H1 (cell line): ENCODE data around the gene NFIA. TPM values are rescaled to one million over a fixed set of nuclear protein-coding genes. Genes with fewer than 3 reads are reported as not detected.

Experiments used
- CTCF ChIA-PET: fragments of 300-600 bp; sonication (Branson Sonifier 250); formaldehyde crosslinking; loops from one replicate; lab custom pipeline; 2021; ENCODE audit not compliant: partially characterized antibody; lab: Charles Lee
- POLR2A ChIA-PET: fragments of 300-600 bp; sonication (Branson Sonifier 250); formaldehyde crosslinking; loops from one replicate; lab custom pipeline; 2021; ENCODE audit warnings: inconsistent platforms; ENCODE audit not compliant: partially characterized antibody; lab: Charles Lee
- DNase-seq, 2 experiments: peaks; one replicate each; pipeline versions ENCODE4 v3.0.0 to v3.0.0-alpha.2; 2010 to 2022; ENCODE audit warnings: low spot score in 2 of 2, low read depth in 1 of 2, mixed read lengths in 1 of 2
- FAIRE-seq: peaks from 2 replicates; lab custom pipeline; 2011; peaks lifted over from hg19 to GRCh38; lab: Jason Lieb, UNC
- H2AFZ ChIP-seq: 2 replicates; pipeline ENCODE4 v1.8.1; 2012; ENCODE audit warnings: low read length, inconsistent platforms
- H2AK5ac ChIP-seq: 2 replicates; pipeline ENCODE4 v1.6.1; 2013; ENCODE audit warnings: low read depth, low read length
- H2BK120ac ChIP-seq: replicated peaks from 2 replicates; pipeline ENCODE3; 2013; ENCODE audit warnings: low read depth, low read length, inconsistent platforms
- H2BK12ac ChIP-seq: 2 replicates; pipeline ENCODE4 v1.6.1; 2013; ENCODE audit warnings: low read depth, low read length
- H2BK15ac ChIP-seq: 2 replicates; pipeline ENCODE4 v1.6.1; 2013; ENCODE audit warnings: low read length
- H2BK20ac ChIP-seq: 2 replicates; pipeline ENCODE4 v1.6.1; 2013; ENCODE audit warnings: low read length
- H2BK5ac ChIP-seq: 2 replicates; pipeline ENCODE4 v1.6.1; 2013; ENCODE audit warnings: low read depth, low read length
- H3K14ac ChIP-seq: 2 replicates; pipeline ENCODE4 v1.6.1; 2013; ENCODE audit warnings: inconsistent platforms; ENCODE audit not compliant: insufficient read length
- H3K18ac ChIP-seq: 2 replicates; pipeline ENCODE4 v1.6.1; 2013; ENCODE audit warnings: low read length; ENCODE audit errors: extremely low read depth
- H3K23ac ChIP-seq: 2 replicates; pipeline ENCODE4 v1.6.1; 2013; ENCODE audit warnings: inconsistent platforms; ENCODE audit not compliant: insufficient read length
- H3K23me2 ChIP-seq: 2 replicates; pipeline ENCODE4 v1.6.1; 2013; ENCODE audit warnings: low read depth, low read length
- H3K27ac ChIP-seq: 2 replicates; pipeline ENCODE4 v1.6.1; 2011; ENCODE audit warnings: low read depth, low read length, inconsistent platforms
- H3K27me3 ChIP-seq, 4 experiments: replicated peaks in 1 of 4; 1 replicate in 1 of 4; 2 replicates in 3 of 4; pipeline versions ENCODE4 v1.6.1 to v1.8.1; 2011 to 2013; ENCODE audit warnings: low read length in 3 of 4, mild to moderate bottlenecking in 3 of 4, inconsistent platforms in 2 of 4, mixed read lengths in 2 of 4, moderate library complexity in 1 of 4; ENCODE audit not compliant: control insufficient read depth in 3 of 4, insufficient read depth in 3 of 4; ENCODE audit errors: extremely low read depth in 1 of 4
- H3K36me3 ChIP-seq, 4 experiments: 2 replicates each; pipeline versions ENCODE4 v1.6.1 to v1.8.1; 2011 to 2013; ENCODE audit warnings: mild to moderate bottlenecking in 4 of 4, low read length in 3 of 4, moderate library complexity in 2 of 4, control low read depth in 1 of 4, inconsistent platforms in 1 of 4; ENCODE audit not compliant: insufficient read depth in 4 of 4, control insufficient read depth in 2 of 4
- H3K4ac ChIP-seq: replicated peaks from 2 replicates; pipeline ENCODE3; 2013; ENCODE audit warnings: low read length, low read depth, mixed read lengths, inconsistent platforms; ENCODE audit not compliant: insufficient read length
- H3K4me1 ChIP-seq, 4 experiments: replicated peaks in 1 of 4; 1 replicate in 1 of 4; 2 replicates in 3 of 4; pipeline versions ENCODE4 v1.6.1 to v1.8.1; 2011 to 2013; ENCODE audit warnings: low read length in 3 of 4, inconsistent platforms in 2 of 4, mixed read lengths in 1 of 4; ENCODE audit not compliant: insufficient read depth in 4 of 4, control insufficient read depth in 3 of 4
- H3K4me2 ChIP-seq, 2 experiments: 2 replicates each; pipeline versions ENCODE4 v1.6.1 to v1.8.1; 2011 to 2013; ENCODE audit warnings: low read depth in 2 of 2, low read length in 2 of 2, control low read depth in 1 of 2, inconsistent platforms in 1 of 2, mild to moderate bottlenecking in 1 of 2; ENCODE audit not compliant: insufficient read depth in 1 of 2
- H3K4me3 ChIP-seq, 4 experiments: fragments of 200-600, 300-600 bp in 1 of 4; sonication (generic), shearing (Covaris generic), sonication (Bioruptor Twin) in 1 of 4; 2 replicates each; pipeline versions ENCODE4 v1.5.1 to v1.8.1; 2011 to 2016; ENCODE audit warnings: low read length in 4 of 4, low read depth in 3 of 4, control low read depth in 2 of 4, inconsistent platforms in 2 of 4, mild to moderate bottlenecking in 2 of 4, mixed read lengths in 1 of 4, moderate library complexity in 1 of 4; ENCODE audit not compliant: insufficient read depth in 2 of 4; ENCODE audit errors: extremely low read depth in 1 of 4
- H3K56ac ChIP-seq: replicated peaks from 2 replicates; pipeline ENCODE3; 2013; ENCODE audit warnings: low read depth, mild to moderate bottlenecking, mixed read lengths, low read length, inconsistent platforms; ENCODE audit not compliant: insufficient read length
- H3K79me1 ChIP-seq: 2 replicates; pipeline ENCODE4 v1.6.1; 2013; ENCODE audit warnings: low read depth, low read length, control low read depth
- H3K79me2 ChIP-seq, 2 experiments: 2 replicates each; pipeline versions ENCODE4 v1.6.1 to v1.8.1; 2012 to 2013; ENCODE audit warnings: low read length in 2 of 2, mild to moderate bottlenecking in 2 of 2, inconsistent platforms in 1 of 2; ENCODE audit not compliant: insufficient read depth in 2 of 2, control insufficient read depth in 1 of 2
- H3K9ac ChIP-seq, 4 experiments: replicated peaks in 1 of 4; 1 replicate in 1 of 4; 2 replicates in 3 of 4; pipeline versions ENCODE4 v1.6.1 to v1.8.1; 2011 to 2013; ENCODE audit warnings: low read depth in 3 of 4, low read length in 3 of 4, control low read depth in 2 of 4, mild to moderate bottlenecking in 2 of 4, moderate library complexity in 2 of 4, inconsistent platforms in 1 of 4; ENCODE audit errors: extremely low read depth in 1 of 4
- H3K9me3 ChIP-seq, 2 experiments: 2 replicates each; pipeline versions ENCODE4 v1.6.1 to v1.8.1; 2012 to 2013; ENCODE audit warnings: mild to moderate bottlenecking in 2 of 2, moderate library complexity in 2 of 2, control low read depth in 1 of 2, inconsistent platforms in 1 of 2, low read depth in 1 of 2, low read length in 1 of 2, mixed read lengths in 1 of 2; ENCODE audit not compliant: insufficient read depth in 2 of 2
- H4K20me1 ChIP-seq, 2 experiments: replicated peaks in 1 of 2; 2 replicates each; pipeline versions ENCODE3 to v1.8.1; 2011 to 2013; ENCODE audit warnings: inconsistent platforms in 2 of 2, low read length in 2 of 2, mild to moderate bottlenecking in 1 of 2; ENCODE audit not compliant: insufficient read depth in 2 of 2, control insufficient read depth in 1 of 2
- H4K5ac ChIP-seq: 2 replicates; pipeline ENCODE4 v1.6.1; 2013; ENCODE audit warnings: low read length, low read depth, mixed read lengths, inconsistent platforms; ENCODE audit not compliant: insufficient read length
- H4K8ac ChIP-seq: 2 replicates; pipeline ENCODE4 v1.8.0; 2013; ENCODE audit warnings: mild to moderate bottlenecking, moderate library complexity, low read length, inconsistent platforms; ENCODE audit not compliant: insufficient read depth; ENCODE audit errors: extremely low read depth
- H4K91ac ChIP-seq: replicated peaks from 2 replicates; pipeline ENCODE3; 2013; ENCODE audit warnings: low read length, mixed read lengths, inconsistent platforms; ENCODE audit not compliant: insufficient read length
- ASH2L ChIP-seq: fragments of 200-600, 300-600 bp; sonication (generic); IDR thresholded peaks from one replicate; pipeline ENCODE4 v1.7.1; 2017; ENCODE audit warnings: low read length
- CBX5 ChIP-seq: fragments of 300-800, 300-1000 bp; sonication (generic); IDR thresholded peaks from 2 replicates; pipeline ENCODE4 v1.7.1; 2016; ENCODE audit warnings: antibody characterized with exemption, low read length, low read depth
- CTBP2 ChIP-seq: IDR thresholded peaks from 2 replicates; pipeline ENCODE4 v1.7.0; 2011; ENCODE audit warnings: borderline replicate concordance, mild to moderate bottlenecking, moderate library complexity, mixed read lengths, low read length; ENCODE audit not compliant: insufficient read depth, insufficient read length
- E2F6 ChIP-seq: IDR thresholded peaks from 2 replicates; pipeline ENCODE4 v1.6.1; 2012; ENCODE audit warnings: inconsistent platforms
- EP300 ChIP-seq, 2 experiments: IDR thresholded peaks; 1 replicate in 1 of 2; 2 replicates in 1 of 2; pipeline ENCODE4 v1.6.1; 2011 to 2012; ENCODE audit warnings: low read depth in 2 of 2, low read length in 2 of 2, mild to moderate bottlenecking in 2 of 2, borderline replicate concordance in 1 of 2, inconsistent platforms in 1 of 2, moderate library complexity in 1 of 2
- NANOG ChIP-seq: IDR thresholded peaks from 2 replicates; pipeline ENCODE4 v1.6.1; 2011; ENCODE audit warnings: low read length, low read depth, mild to moderate bottlenecking, inconsistent platforms; ENCODE audit not compliant: insufficient read depth, poor library complexity, severe bottlenecking
- WGBS, 2 experiments: shearing (Covaris generic) in 1 of 2; methylation state at CpG; one replicate each; pipeline versions ENCODE4 v1.1.6 to v1.1.7; 2013 to 2015; ENCODE audit warnings: low lambda C conversion rate in 2 of 2, mixed read lengths in 2 of 2, inconsistent platforms in 1 of 2, low coverage in 1 of 2, missing lambda C conversion rate in 1 of 2; ENCODE audit not compliant: insufficient replicate concordance in 2 of 2, insufficient coverage in 1 of 2, insufficient read length in 1 of 2; ENCODE audit errors: extremely low coverage in 1 of 2, missing lambda C conversion rate in 1 of 2; 5-methylcytosine and 5-hydroxymethylcytosine counted together
- polyA plus RNA-seq, 7 experiments: library from polyadenylated mRNA; depleted of rRNA in 3 of 7; stranded (reverse) in 5 of 7; unstranded in 2 of 7; fragments of >200 nt in 5 of 7; fragments of 200-250 nt in 2 of 7; gene quantifications; 1 replicate in 5 of 7; 2 replicates in 1 of 7; 4 replicates in 1 of 7; pipeline versions ENCODE4 v1.2.1 to v1.2.3, GENCODE V29; 2011 to 2013; ENCODE audit warnings: missing spikeins in 2 of 7, mixed read lengths in 2 of 7
- total RNA-seq: library from RNA; stranded (reverse); fragmentation: NEBNext Ultra II Directional; extraction: Animal tissue kit (Norgen Biotek cat#: 25700); gene quantifications from 2 replicates; pipeline ENCODE4 v1.2.1, GENCODE V29; 2021

NFIA gene
- total and polyA plus RNA-seq, 2 of the 8 experiments (the other 6 are each of a cell fraction or from before 2014, with no cell fraction given), result 1.8 to 2.3 TPM

GRCh38 chr1:61268546-61269240 lies 186.3 kb downstream of the NFIA start:
- H3K23me2 ChIP-seq, result no peaks in the 10 kb centered on the region
- no peak overlapping the region for H3K4ac ChIP-seq
- no peaks in the 10 kb centered on the region for H4K20me1 ChIP-seq
- TF ChIP-seq CTBP2, result no peak
- no peak for TF ChIP-seq E2F6
- TF ChIP-seq NANOG, result no peak
- no peak for TF ChIP-seq CBX5
- TF ChIP-seq ASH2L, result no peak
- TF ChIP-seq EP300 (IDR thresholded peaks at IDR 0.05; ENCODE audit: borderline replicate concordance in 1 of 2, low read depth in 2 of 2, low read length in 2 of 2), result no peak
- H2AFZ ChIP-seq, result no peak overlapping the region
- no peak overlapping the region for H4K91ac ChIP-seq
- no peak overlapping the region for H4K5ac ChIP-seq
- H4K8ac ChIP-seq, result no peak overlapping the region
- no peak overlapping the region for H2BK120ac ChIP-seq
- no peak overlapping the region for H3K4me3 ChIP-seq
- ChIA-PET POLR2A (no interaction called here), CTCF (interaction anchor here (0.6 kb wide), 1 partner anchor 192 kb away, joined by 3 read pairs; no protein-coding TSS in a partner anchor)
- FAIRE-seq, result no peak
- no peak overlapping the region for H3K56ac ChIP-seq
- no peak overlapping the region for H3K9ac ChIP-seq
- no peak overlapping the region for H3K4me2 ChIP-seq
- H3K36me3 ChIP-seq, result no peaks in the 10 kb centered on the region
- H3K27me3 ChIP-seq, result no peaks in the 10 kb centered on the region
- H3K9me3 ChIP-seq, result no peaks in the 10 kb centered on the region
- H2BK20ac ChIP-seq, result no peak overlapping the region
- no peaks in the 10 kb centered on the region for H3K79me2 ChIP-seq
- H3K23ac ChIP-seq, result no peak overlapping the region
- no peak overlapping the region; the same call in 1 of the 2 replicates for H2AK5ac ChIP-seq
- no peaks in the 10 kb centered on the region for H3K79me1 ChIP-seq
- H3K27ac ChIP-seq, result no peak overlapping the region
- H3K4me1 ChIP-seq, result peaks cover 0 to 6% (median 0%) of the 10 kb centered on the region in 4 experiments; a peak in 1 of 7 replicates
- H3K14ac ChIP-seq, result no peak overlapping the region
- DNase-seq, result no peak
- H3K18ac ChIP-seq, result no peak overlapping the region
- no peak overlapping the region for H2BK15ac ChIP-seq
- 78% methylated on average over 9 of the region's 9 CpGs; no CpG with 5 or more reads in 1 of the 2 experiments for WGBS, 2 experiments
- H2BK12ac ChIP-seq, result no peak overlapping the region
- H2BK5ac ChIP-seq, result no peak overlapping the region
